GM18526 (cell line): ENCODE data around the gene PRSS50.

Experiments
- POLR2A ChIP-seq: IDR thresholded peaks from 3 replicates; pipeline ENCODE4 v1.6.1; 2011; ENCODE audit not compliant: insufficient read length; ENCODE audit errors: extremely low read depth

The PRSS50 gene

GRCh38 chr3:46705022-46705530, 12.6 kb downstream of the PRSS50 start:
- no peak for TF ChIP-seq POLR2A

GRCh38 chr3:46703013-46703520, 14.6 kb downstream of the PRSS50 start:
- no peak for TF ChIP-seq POLR2A

- no peak for TF ChIP-seq POLR2A
These were observed 15.2 kb downstream of the PRSS50 start for GRCh38 chr3:46702246-46703012.

GRCh38 chr3:46701181-46701939, 16.3 kb downstream of the PRSS50 start, which contains the start of gene TMIE:
Gene TMIE (plus strand): TSS chr3:46701392. CDS start chr3:46701488, 96 bp downstream.
- no peak for TF ChIP-seq POLR2A

- TF ChIP-seq POLR2A = no peak
These were observed 16.9 kb downstream of the PRSS50 start for GRCh38 chr3:46700772-46701171.

GRCh38 chr3:46699676-46700523, 17.8 kb downstream of the PRSS50 start:
- no peak for TF ChIP-seq POLR2A

GRCh38 chr3:46695962-46696894, 21.4 kb downstream of the PRSS50 start:
- TF ChIP-seq POLR2A = no peak

- TF ChIP-seq POLR2A = no peak
These were observed 22.3 kb downstream of the PRSS50 start for GRCh38 chr3:46695177-46695961.

GRCh38 chr3:46694520-46694919, 23.1 kb downstream of the PRSS50 start:
- no peak for TF ChIP-seq POLR2A

GRCh38 chr3:46693892-46694226, 23.8 kb downstream of the PRSS50 start:
- TF ChIP-seq POLR2A = no peak

- no peak for TF ChIP-seq POLR2A
These were observed 24.4 kb downstream of the PRSS50 start, which contains the start of gene ALS2CL for GRCh38 chr3:46693038-46693891. Gene ALS2CL (minus strand): TSS chr3:46693679. CDS start chr3:46689440, 4,239 bp downstream.

- no peak for TF ChIP-seq POLR2A
These were observed 25.1 kb downstream of the PRSS50 start for GRCh38 chr3:46692566-46692990.
